BJ (cell line): ENCODE measurements around the gene STK32C. TPM values are rescaled to one million over a fixed set of nuclear protein-coding genes. Genes with fewer than 3 reads are reported as not detected.

Experiments
- CTCF ChIA-PET: fragments of 350-600 bp; formaldehyde crosslinking; extraction: SDS; loops from one replicate; lab custom pipeline; 2021; ENCODE audit warnings: antibody characterized with exemption, inconsistent platforms; lab: Yijun Ruan, JAX
- POLR2A ChIA-PET: fragments of 300-600 bp; sonication (Branson Sonifier 250); formaldehyde crosslinking; extraction: SDS; loops from one replicate; lab custom pipeline; 2021; ENCODE audit warnings: antibody characterized with exemption; lab: Charles Lee
- DNase-seq: peaks from one replicate; pipeline ENCODE4 v3.0.0-alpha.2; 2011; ENCODE audit warnings: low read depth
- H3K27me3 ChIP-seq: 2 replicates; pipeline ENCODE4 v1.6.0; 2011; ENCODE audit warnings: low read length; ENCODE audit not compliant: control insufficient read depth, insufficient read depth
- H3K36me3 ChIP-seq: 2 replicates; pipeline ENCODE4 v1.5.1; 2011; ENCODE audit warnings: low read length; ENCODE audit not compliant: control insufficient read depth, insufficient read depth
- H3K4me3 ChIP-seq: 2 replicates; pipeline ENCODE4 v1.5.1; 2011; ENCODE audit warnings: low read depth, mild to moderate bottlenecking, control low read depth, low read length
- polyA plus RNA-seq: library from polyadenylated mRNA; depleted of rRNA; stranded (reverse); fragments of >200 nt; gene quantifications from 2 replicates; pipeline ENCODE4 v1.2.3, GENCODE V29; 2011
- TF ChIP-seq, protein P1 (sequence below): IDR thresholded peaks from 2 replicates; pipeline ENCODE4 v1.5.1; 2011; ENCODE audit warnings: low read depth, mild to moderate bottlenecking, control low read depth, inconsistent platforms, low read length, moderate library complexity; ENCODE audit not compliant: insufficient read depth

STK32C gene
- polyA plus RNA-seq, 1 experiment: 12.1 TPM

DNA sequence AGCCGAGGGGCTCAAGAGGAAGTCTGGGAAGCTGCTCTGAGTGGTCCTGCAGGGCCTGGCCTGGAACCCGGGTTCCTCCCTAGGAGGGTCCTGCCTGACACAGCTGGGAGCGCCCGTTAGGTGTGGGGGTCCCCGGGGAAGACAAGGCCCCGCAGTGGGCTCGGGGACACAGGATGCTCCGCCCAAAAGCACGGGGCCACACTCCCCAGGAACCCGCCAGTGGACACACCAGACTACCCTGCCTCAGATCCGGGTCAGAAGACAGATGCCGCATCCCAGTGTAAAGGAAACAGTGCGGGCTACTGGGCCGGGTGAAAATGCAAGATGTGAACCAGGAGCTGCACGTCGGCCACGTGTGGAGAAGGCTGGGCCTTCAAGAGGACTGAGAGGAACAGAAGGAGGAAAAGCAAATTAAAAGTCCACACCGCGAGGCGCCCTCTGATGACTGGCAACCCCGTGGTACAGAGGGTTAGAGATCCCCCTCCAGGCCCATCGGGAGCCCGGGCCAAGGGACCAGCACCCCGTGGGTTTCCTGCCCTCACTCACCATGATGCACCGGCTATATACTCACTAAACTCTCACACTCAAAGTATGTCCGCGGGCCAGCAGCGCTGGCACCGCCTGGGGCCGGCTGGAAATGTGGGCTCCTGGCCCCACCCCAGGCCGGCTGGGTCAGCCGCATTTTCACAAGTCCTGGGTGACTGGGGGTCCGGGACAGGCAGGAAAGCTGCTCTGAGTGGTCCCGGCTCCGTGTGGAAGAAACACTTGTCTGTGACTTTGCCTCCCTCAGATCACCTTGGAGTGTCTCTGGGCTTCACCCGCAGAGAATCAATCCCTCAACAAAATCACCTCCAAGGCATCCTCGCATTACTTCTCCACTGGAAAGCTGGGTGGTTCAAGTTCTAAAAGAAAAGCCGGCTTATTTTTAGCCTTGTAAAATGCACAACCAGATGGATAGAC, 6.1 kb downstream of the STK32C start:
- POLR2A ChIA-PET: no interaction called here
- TF ChIP-seq, protein P1, sequence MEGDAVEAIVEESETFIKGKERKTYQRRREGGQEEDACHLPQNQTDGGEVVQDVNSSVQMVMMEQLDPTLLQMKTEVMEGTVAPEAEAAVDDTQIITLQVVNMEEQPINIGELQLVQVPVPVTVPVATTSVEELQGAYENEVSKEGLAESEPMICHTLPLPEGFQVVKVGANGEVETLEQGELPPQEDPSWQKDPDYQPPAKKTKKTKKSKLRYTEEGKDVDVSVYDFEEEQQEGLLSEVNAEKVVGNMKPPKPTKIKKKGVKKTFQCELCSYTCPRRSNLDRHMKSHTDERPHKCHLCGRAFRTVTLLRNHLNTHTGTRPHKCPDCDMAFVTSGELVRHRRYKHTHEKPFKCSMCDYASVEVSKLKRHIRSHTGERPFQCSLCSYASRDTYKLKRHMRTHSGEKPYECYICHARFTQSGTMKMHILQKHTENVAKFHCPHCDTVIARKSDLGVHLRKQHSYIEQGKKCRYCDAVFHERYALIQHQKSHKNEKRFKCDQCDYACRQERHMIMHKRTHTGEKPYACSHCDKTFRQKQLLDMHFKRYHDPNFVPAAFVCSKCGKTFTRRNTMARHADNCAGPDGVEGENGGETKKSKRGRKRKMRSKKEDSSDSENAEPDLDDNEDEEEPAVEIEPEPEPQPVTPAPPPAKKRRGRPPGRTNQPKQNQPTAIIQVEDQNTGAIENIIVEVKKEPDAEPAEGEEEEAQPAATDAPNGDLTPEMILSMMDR: no peak

DNA sequence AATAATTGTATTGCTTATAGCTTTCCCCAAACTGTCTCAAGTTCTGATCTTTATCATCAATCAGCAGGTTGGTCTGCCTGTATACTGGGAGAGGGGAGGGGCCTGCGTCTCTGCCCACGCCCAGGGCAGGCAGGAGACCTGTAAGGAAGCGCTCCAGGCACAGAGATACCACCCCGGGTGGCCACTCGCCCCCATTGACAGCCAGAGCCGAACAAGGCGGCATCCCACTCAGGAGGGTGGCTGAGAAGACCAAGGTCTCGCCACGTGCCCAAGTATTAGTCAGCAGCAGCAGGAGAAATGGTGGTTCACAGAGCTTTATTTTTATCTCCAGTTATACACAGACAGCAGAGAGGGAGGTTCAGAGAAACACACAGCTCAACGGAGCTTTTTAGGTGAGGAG, 7.2 kb downstream of the STK32C start:
- Histone ChIP-seq H3K36me3 (no peaks in the 10 kb centered on the region), H3K27me3 (peaks cover 6% of the 10 kb centered on the region; the same call in 1 of the 2 replicates), H3K4me3 (no peak overlapping the region)
- ChIA-PET POLR2A (interaction anchor here (0.6 kb wide), 1 partner anchor 15 kb away, joined by 3 read pairs; no protein-coding TSS in a partner anchor), CTCF (no interaction called here)
- TF ChIP-seq, protein P1: no peak
- no peak for DNase-seq

More for the DNA sequence above, 6.1 kb downstream of the STK32C start:
- no peak for DNase-seq
- CTCF ChIA-PET: no interaction called here
- H3K4me3 ChIP-seq: no peak overlapping the region
- no peaks in the 10 kb centered on the region for H3K36me3 ChIP-seq
- peaks cover 6% of the 10 kb centered on the region; the same call in 1 of the 2 replicates for H3K27me3 ChIP-seq

DNA sequence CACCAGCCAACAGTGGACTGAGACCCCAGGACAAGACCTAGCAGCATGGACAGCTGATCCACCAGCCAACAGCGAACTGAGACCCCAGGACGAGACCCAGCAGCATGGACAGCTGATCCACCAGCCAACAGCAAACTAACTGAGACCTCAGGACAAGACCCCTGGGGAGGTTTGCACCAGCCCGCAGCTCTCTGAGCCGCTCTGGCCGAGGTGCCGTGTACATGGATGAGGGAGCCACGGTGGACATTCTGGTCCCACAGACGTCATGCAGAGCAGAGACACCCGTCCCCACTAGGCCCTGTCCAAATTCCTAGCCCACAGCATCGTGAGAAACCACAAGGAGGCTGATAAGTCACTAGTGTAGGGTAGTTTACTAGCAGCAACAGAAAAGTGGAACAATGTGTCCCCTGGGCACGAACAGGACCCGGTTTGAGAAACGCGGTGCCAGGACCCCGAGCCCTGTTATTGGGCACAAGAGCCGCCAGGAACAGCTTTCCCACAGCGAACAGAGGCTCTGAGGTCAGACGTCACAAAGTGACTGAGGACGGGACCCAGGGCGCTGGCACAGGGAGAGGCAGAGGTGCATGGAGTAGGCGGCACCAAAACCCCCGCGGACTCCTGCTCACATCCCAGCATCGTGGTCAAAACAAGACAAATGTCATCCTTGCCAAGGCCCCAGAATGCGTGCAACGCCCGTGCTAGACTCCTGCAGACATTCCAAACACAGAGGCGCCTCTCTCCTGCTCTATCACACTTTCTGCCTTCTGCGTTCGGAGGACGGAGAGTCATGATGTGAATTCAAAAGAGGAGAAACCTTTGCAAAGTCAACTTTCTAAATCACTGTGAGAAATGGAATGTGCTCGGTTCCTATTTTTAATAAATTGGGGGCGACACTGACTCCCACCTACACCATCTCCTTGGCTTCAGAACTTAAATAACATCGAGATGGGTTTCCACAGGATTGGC, 8.1 kb downstream of the STK32C start:
- peaks cover 6% of the 10 kb centered on the region; the same call in 1 of the 2 replicates for H3K27me3 ChIP-seq
- CTCF ChIA-PET: no interaction called here
- H3K4me3 ChIP-seq: no peak overlapping the region
- H3K36me3 ChIP-seq: no peaks in the 10 kb centered on the region
- POLR2A ChIA-PET: no interaction called here
- no peak for DNase-seq
- TF ChIP-seq, protein P1: no peak

DNA sequence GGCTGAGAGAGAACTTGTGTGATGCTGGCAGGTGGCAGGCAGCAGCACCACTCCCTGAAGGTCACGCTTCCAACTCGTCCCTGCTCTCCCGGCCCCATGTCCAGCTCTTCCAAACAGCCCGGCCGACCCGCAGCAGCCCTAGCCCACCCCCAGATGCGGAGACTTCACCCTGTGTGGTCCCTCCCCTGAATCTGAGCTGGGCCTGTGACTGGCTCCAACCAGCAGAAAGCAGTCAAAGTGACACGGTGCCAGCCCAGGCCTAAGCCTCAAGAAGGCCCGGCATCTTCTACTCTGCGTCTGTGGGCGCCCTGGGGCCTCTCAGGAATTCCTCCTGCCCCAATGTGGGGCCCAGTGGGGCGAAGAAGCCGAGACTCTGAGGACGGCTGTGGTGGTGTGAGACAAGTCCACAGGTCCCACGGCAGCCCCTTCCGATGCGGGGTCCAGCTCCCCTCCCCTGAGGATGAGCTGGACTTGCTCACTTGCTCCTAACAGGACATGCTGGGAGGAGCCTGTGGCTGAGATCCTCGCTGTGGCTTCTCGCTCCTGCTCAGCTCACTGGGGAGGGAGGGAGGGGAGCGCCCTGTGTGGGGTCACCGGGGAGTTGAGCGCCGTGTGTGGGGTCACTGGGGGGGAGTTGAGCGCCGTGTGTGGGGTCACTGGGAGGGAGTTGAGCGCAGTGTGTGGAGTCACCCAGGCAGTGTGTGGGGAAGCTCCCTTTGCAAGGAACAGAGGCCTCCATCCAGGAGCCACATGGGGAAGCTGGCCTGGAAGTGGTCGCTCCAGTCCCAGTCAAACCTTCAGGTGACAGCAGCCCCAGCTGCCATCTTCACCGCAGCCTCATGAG, 9.5 kb downstream of the STK32C start:
- CTCF ChIA-PET: interaction anchor here (0.7 to 1.0 kb wide), 2 partner anchors 9 to 16 kb away, joined by 3 to 4 read pairs; no protein-coding TSS in a partner anchor
- Histone ChIP-seq H3K4me3 (no peak overlapping the region), H3K36me3 (no peaks in the 10 kb centered on the region), H3K27me3 (peaks cover 4% of the 10 kb centered on the region; the same call in 1 of the 2 replicates)
- TF ChIP-seq, protein P1: no peak
- DNase-seq: no peak
- POLR2A ChIA-PET: interaction anchor here (0.9 kb wide), 1 partner anchor 10 kb away, joined by 3 read pairs; the partner anchor contains the start of gene STK32C
